ENCODE measurements around the gene PGGT1B. TPM values are rescaled to one million over a fixed set of nuclear protein-coding genes. Genes with fewer than 3 reads are reported as not detected.

The PGGT1B gene
- total RNA-seq, 4 donors from 2014 or later, result 5.5 to 13.2 (median 10.4) TPM

DNA sequence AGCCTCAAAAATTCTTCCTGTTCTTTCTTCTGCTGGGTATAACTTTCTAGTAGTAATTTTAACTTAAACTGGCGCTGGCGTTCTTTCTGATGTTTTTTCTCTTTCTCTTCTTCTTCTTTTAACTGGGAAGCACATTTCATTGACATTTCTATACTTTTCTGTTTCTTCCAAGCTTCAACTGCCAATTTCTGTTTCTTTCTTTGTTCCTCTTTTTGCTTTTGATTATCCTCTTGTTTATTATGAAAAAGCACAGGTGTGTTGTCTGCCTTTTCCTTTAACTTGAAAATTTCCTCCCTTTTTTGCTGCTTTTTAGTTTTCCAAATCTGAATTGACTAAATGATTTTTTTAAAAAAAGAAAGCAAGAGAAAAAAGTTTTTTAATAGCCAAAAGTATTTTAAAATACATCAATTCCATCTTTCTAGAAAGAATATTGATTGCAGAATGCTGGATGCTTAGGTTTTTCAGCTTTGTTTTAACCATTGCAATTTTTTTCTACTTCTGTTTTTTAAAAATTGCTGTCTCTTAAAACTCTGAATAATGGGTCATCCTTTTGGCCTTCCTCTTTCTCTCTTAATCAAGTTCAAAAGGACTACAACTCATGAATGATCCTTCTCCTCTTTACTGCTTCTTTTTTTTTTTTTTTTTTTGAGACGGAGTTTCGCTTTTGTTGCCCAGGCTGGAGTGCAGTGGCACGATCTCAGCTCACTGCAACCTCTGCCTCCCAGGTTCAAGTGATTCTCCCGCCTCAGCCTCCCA is 8.8 kb upstream of the PGGT1B start:
- no peak overlapping the region for H3K4me3 ChIP-seq
- no peak overlapping the region for H3K27ac ChIP-seq
- TF ChIP-seq EP300 (IDR thresholded peaks at IDR 0.05) (no peak), CTCF (IDR thresholded peaks at IDR 0.05) (no peak), POLR2A (IDR thresholded peaks at IDR 0.05) (no peak)
- WGBS, 2 donors, result 80 to 91% methylated on average over 6 of the region's 6 CpGs
- no peak for DNase-seq (ENCODE audit: low spot score in 2 of 2)
- no peaks in the 10 kb centered on the region for H3K27me3 ChIP-seq
- peaks cover 0 to 38% (median 0%) of the 10 kb centered on the region in 3 donors for H3K36me3 ChIP-seq
- no peaks in the 10 kb centered on the region for H3K4me1 ChIP-seq
- no peaks in the 10 kb centered on the region for H3K9me3 ChIP-seq

GRCh38 chr5:115267617-115268016 is 4.9 kb upstream of the PGGT1B start:
- Histone ChIP-seq H3K4me3 (no peak overlapping the region), H3K27me3 (no peaks in the 10 kb centered on the region), H3K36me3 (peaks cover 0 to 22% (median 0%) of the 10 kb centered on the region in 3 donors), H3K9me3 (no peaks in the 10 kb centered on the region), H3K4me1 (peaks cover 0 to 6% (median 2%) of the 10 kb centered on the region in 4 donors), H3K27ac (no peak overlapping the region)
- DNase-seq (ENCODE audit: low spot score in 2 of 2), result no peak
- no peak for TF ChIP-seq CTCF (IDR thresholded peaks at IDR 0.05)
- TF ChIP-seq EP300 (IDR thresholded peaks at IDR 0.05), result no peak
- TF ChIP-seq POLR2A (IDR thresholded peaks at IDR 0.05), result no peak

GRCh38 chr5:115265220-115265619 is 2.5 kb upstream of the PGGT1B start:
- Histone ChIP-seq H3K9me3 (no peaks in the 10 kb centered on the region), H3K27me3 (no peaks in the 10 kb centered on the region), H3K4me1 (peaks cover 4 to 23% (median 15%) of the 10 kb centered on the region in 4 donors), H3K36me3 (peaks cover 0 to 22% (median 0%) of the 10 kb centered on the region in 3 donors), H3K27ac (no peak overlapping the region), H3K4me3 (no peak overlapping the region)
- no peak for TF ChIP-seq POLR2A (IDR thresholded peaks at IDR 0.05)
- TF ChIP-seq CTCF (IDR thresholded peaks at IDR 0.05), result no peak
- TF ChIP-seq EP300 (IDR thresholded peaks at IDR 0.05), result no peak
- 91 to 94% methylated on average over 13 of the region's 13 CpGs for WGBS, 2 donors
- no peak for DNase-seq (ENCODE audit: low spot score in 2 of 2)

- Histone ChIP-seq H3K36me3 (peaks cover 0 to 22% (median 0%) of the 10 kb centered on the region in 3 donors), H3K27ac (no peak overlapping the region), H3K4me3 (no peak overlapping the region), H3K27me3 (no peaks in the 10 kb centered on the region), H3K4me1 (peaks cover 4 to 28% (median 15%) of the 10 kb centered on the region in 4 donors), H3K9me3 (no peaks in the 10 kb centered on the region)
- no peak for DNase-seq (ENCODE audit: low spot score in 2 of 2)
- TF ChIP-seq CTCF (IDR thresholded peaks at IDR 0.05), result no peak
- WGBS, 2 donors, result 100% methylated on average over 3 to 7 of the region's 13 CpGs
These were observed 2.1 kb upstream of the PGGT1B start for GRCh38 chr5:115264786-115265185.

DNA sequence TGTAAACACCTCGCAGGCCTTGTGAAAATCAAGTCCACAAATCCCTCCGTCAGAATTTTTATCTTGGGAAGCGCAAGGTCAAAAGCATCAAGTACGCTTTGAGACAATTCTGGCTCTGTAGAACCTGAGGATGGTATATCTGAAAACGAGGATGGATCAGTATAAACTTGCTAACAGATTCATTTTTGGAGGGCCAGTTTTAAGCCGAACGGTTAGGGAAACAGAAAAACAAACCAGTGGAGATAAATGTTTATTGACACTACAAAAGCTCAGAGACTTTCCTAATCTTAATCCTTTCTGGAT is 352 bp upstream of the PGGT1B start:
- Histone ChIP-seq H3K9me3 (no peaks in the 10 kb centered on the region), H3K4me1 (peaks cover 4 to 41% (median 15%) of the 10 kb centered on the region in 4 donors), H3K36me3 (peaks cover 0 to 18% (median 0%) of the 10 kb centered on the region in 3 donors), H3K27me3 (no peaks in the 10 kb centered on the region), H3K27ac (peak overlapping the region; percentile 6 to 83 (median 80)), H3K4me3 (peak overlapping the region; percentile 52 to 89 (median 76))
- WGBS, 2 donors, result 44 to 45% methylated on average over 7 of the region's 7 CpGs
- TF ChIP-seq CTCF (IDR thresholded peaks at IDR 0.05) (no peak), EP300 (IDR thresholded peaks at IDR 0.05) (no peak), POLR2A (IDR thresholded peaks at IDR 0.05) (no peak)
- DNase-seq (ENCODE audit: low spot score in 2 of 2), result no peak
